ENCODE measurements around the gene CRIP2. TPM values are rescaled to one million over a fixed set of nuclear protein-coding genes. Genes with fewer than 3 reads are reported as not detected.

The CRIP2 gene
- polyA plus RNA-seq, 1 donor (not counting 4 experiments of a cell fraction or from before 2014, with no cell fraction given): 4.8 TPM

DNA sequence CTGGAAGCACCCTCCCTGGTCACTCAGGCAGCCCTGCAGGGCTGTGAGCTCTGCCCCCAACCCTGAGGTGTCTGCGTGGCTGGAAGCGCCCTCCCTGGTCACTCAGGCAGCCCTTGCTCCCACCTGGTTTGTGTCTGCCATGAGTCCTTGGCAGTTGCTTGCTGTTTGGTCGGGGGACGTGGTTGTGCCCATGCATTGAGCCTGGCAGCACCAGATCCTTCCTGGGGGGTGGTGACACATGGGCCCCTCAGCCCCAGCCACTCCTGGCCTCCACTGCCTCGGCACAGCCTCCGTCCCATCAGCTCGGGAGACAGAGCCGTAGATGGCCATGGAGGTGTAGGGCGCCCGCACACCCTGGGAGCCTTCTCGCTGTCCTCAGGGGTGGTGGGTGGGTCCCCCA, 35.4 kb upstream of the CRIP2 start:
- H3K27ac ChIP-seq (ENCODE audit: control insufficient read depth, insufficient read depth, low read length): no peak overlapping the region
- peaks cover 5 to 22% of the 10 kb centered on the region in 2 experiments for H3K36me3 ChIP-seq (ENCODE audit: control insufficient read depth in 2 of 2, extremely low read depth in 1 of 2, insufficient read depth in 2 of 2, low read length in 2 of 2)
- peaks cover 59% of the 10 kb centered on the region for H3K79me2 ChIP-seq (ENCODE audit: control insufficient read depth, insufficient read depth, low read length)
- peaks cover 33% of the 10 kb centered on the region for H4K20me1 ChIP-seq (ENCODE audit: control insufficient read depth, extremely low read depth, insufficient read depth, low read length)
- no peak overlapping the region for H3K4me3 ChIP-seq (ENCODE audit: control insufficient read depth in 2 of 3, extremely low read depth in 1 of 3, insufficient read depth in 2 of 3, low read depth in 1 of 3, low read length in 3 of 3)
- no peaks in the 10 kb centered on the region for H3K9me1 ChIP-seq (ENCODE audit: control insufficient read depth, extremely low read depth, insufficient read depth, low read length)
- TF ChIP-seq EZH2 (IDR thresholded peaks at IDR 0.05; ENCODE audit: low read length): no peak
- TF ChIP-seq, protein P1, sequence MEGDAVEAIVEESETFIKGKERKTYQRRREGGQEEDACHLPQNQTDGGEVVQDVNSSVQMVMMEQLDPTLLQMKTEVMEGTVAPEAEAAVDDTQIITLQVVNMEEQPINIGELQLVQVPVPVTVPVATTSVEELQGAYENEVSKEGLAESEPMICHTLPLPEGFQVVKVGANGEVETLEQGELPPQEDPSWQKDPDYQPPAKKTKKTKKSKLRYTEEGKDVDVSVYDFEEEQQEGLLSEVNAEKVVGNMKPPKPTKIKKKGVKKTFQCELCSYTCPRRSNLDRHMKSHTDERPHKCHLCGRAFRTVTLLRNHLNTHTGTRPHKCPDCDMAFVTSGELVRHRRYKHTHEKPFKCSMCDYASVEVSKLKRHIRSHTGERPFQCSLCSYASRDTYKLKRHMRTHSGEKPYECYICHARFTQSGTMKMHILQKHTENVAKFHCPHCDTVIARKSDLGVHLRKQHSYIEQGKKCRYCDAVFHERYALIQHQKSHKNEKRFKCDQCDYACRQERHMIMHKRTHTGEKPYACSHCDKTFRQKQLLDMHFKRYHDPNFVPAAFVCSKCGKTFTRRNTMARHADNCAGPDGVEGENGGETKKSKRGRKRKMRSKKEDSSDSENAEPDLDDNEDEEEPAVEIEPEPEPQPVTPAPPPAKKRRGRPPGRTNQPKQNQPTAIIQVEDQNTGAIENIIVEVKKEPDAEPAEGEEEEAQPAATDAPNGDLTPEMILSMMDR (optimal IDR thresholded peaks at IDR 0.05 in 1 of 3, IDR thresholded peaks at IDR 0.05 in 1 of 3, conservative IDR thresholded peaks at IDR 0.05 in 1 of 3; ENCODE audit: extremely low read depth in 1 of 3, insufficient read depth in 2 of 3, low read length in 3 of 3): no peak
- H3K9me3 ChIP-seq (ENCODE audit: control insufficient read depth, low read depth, low read length): no peaks in the 10 kb centered on the region
- dilution Hi-C loops (cut with MboI; ENCODE audit: extremely low pct_ligation_motif_present, low sequenced_read_pairs): no loop called here
- no peak overlapping the region for H2AFZ ChIP-seq (ENCODE audit: control insufficient read depth, low read length)
- no peak for DNase-seq (ENCODE audit: low read depth, low spot score)
- no peaks in the 10 kb centered on the region for H3K4me1 ChIP-seq (ENCODE audit: control insufficient read depth, extremely low read depth, insufficient read depth, low read length)
- no peak overlapping the region for H3K9ac ChIP-seq (ENCODE audit: control insufficient read depth, extremely low read depth, insufficient read depth, low read length)
- H3K27me3 ChIP-seq (ENCODE audit: control insufficient read depth, extremely low read depth, insufficient read depth, low read length): no peaks in the 10 kb centered on the region
- no peak overlapping the region for H3K4me2 ChIP-seq (ENCODE audit: control insufficient read depth, extremely low read depth, insufficient read depth, low read depth, low read length)
- FAIRE-seq: no peak

DNA sequence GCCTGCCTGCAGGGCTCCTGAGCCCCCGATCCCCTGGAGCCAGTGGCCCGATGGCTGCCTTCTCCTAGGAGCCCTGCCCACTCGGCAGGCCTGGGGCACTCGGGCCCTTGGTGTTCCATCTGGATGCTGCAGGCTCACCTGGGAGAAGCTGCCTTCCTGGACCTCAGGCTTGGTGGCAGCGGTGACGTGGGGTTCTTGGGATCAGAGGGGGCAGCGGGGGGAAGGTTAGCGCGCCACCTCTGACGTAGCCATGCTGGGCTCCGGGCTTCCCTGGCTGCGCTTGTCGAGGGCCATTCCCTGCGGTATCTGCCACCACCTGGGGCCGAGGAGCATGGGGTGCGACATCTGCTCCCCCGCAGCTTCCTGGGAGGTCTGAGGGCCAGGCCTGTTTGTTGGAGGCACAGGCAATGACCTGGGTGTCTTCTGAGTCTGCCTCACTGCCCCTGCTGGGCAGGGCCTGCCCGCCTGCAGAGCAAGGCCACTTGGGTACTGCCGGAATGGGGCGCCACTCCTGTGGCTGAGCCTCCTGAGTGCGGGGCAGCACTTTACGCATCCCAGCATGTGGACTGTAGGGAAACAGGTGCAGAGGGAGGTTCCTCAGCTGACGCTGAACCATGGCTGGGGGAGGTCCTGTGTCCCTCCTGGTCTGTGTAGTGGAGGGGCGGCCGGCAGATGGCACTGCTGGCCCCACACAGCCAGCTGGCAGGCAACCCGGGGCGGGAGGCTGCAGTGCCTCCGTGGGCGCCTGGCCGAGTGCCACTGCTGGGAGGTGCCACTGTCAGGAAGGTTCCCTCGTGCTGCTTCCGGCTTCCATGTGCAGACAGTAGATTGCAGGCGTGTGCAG, 34.7 kb upstream of the CRIP2 start:
- FAIRE-seq: no peak
- no peaks in the 10 kb centered on the region for H3K9me3 ChIP-seq (ENCODE audit: control insufficient read depth, low read depth, low read length)
- H3K9me1 ChIP-seq (ENCODE audit: control insufficient read depth, extremely low read depth, insufficient read depth, low read length): no peaks in the 10 kb centered on the region
- no peaks in the 10 kb centered on the region for H3K27me3 ChIP-seq (ENCODE audit: control insufficient read depth, extremely low read depth, insufficient read depth, low read length)
- DNase-seq (ENCODE audit: low read depth, low spot score): no peak
- no peak overlapping the region for H3K4me2 ChIP-seq (ENCODE audit: control insufficient read depth, extremely low read depth, insufficient read depth, low read depth, low read length)
- no peak overlapping the region for H3K9ac ChIP-seq (ENCODE audit: control insufficient read depth, extremely low read depth, insufficient read depth, low read length)
- H4K20me1 ChIP-seq (ENCODE audit: control insufficient read depth, extremely low read depth, insufficient read depth, low read length): peaks cover 33% of the 10 kb centered on the region
- no peaks in the 10 kb centered on the region for H3K4me1 ChIP-seq (ENCODE audit: control insufficient read depth, extremely low read depth, insufficient read depth, low read length)
- H3K27ac ChIP-seq (ENCODE audit: control insufficient read depth, insufficient read depth, low read length): no peak overlapping the region
- H3K36me3 ChIP-seq (ENCODE audit: control insufficient read depth in 2 of 2, extremely low read depth in 1 of 2, insufficient read depth in 2 of 2, low read length in 2 of 2): peaks cover 7 to 22% of the 10 kb centered on the region in 2 experiments
- TF ChIP-seq, protein P1 (optimal IDR thresholded peaks at IDR 0.05 in 1 of 3, IDR thresholded peaks at IDR 0.05 in 1 of 3, conservative IDR thresholded peaks at IDR 0.05 in 1 of 3; ENCODE audit: extremely low read depth in 1 of 3, insufficient read depth in 2 of 3, low read length in 3 of 3): peak in 2 of 3 experiments; percentile 6 to 33
- TF ChIP-seq EZH2 (IDR thresholded peaks at IDR 0.05; ENCODE audit: low read length): no peak
- dilution Hi-C loops (cut with MboI; ENCODE audit: extremely low pct_ligation_motif_present, low sequenced_read_pairs): no loop called here
- no peak overlapping the region for H3K4me3 ChIP-seq (ENCODE audit: control insufficient read depth in 2 of 3, extremely low read depth in 1 of 3, insufficient read depth in 2 of 3, low read depth in 1 of 3, low read length in 3 of 3)
- no peak overlapping the region for H2AFZ ChIP-seq (ENCODE audit: control insufficient read depth, low read length)
- peaks cover 53% of the 10 kb centered on the region for H3K79me2 ChIP-seq (ENCODE audit: control insufficient read depth, insufficient read depth, low read length)

Measured in keratinocyte (primary cell).